HepG2 (cell line): ENCODE data around the gene LAMTOR1. TPM values are rescaled to one million over a fixed set of nuclear protein-coding genes. Genes with fewer than 3 reads are reported as not detected.
A peak's percentile ranks its signal among the peaks of the same experiment; 100 is the strongest.

Experiments used
- AGO2 ChIP-seq: fragments of 200-400 bp; formaldehyde crosslinking; optimal IDR thresholded peaks from 2 replicates; pipeline ENCODE3; 2017; ENCODE audit warnings: mild to moderate bottlenecking, low read depth, low read length, moderate library complexity
- ELF1 ChIP-seq: sonication (generic); formaldehyde crosslinking; IDR thresholded peaks from 2 replicates; pipeline ENCODE4 v1.4.0; 2020; ENCODE audit warnings: missing genetic modification reagents
- GMEB1 ChIP-seq: sonication (generic); formaldehyde crosslinking; IDR thresholded peaks from 2 replicates; pipeline ENCODE4 v1.5.1; 2020; ENCODE audit warnings: missing genetic modification reagents, mild to moderate bottlenecking, borderline replicate concordance
- HINFP ChIP-seq: sonication (generic); formaldehyde crosslinking; IDR thresholded peaks from 2 replicates; pipeline ENCODE4 v1.4.0; 2020; ENCODE audit warnings: low read depth, mild to moderate bottlenecking, missing genetic modification reagents
- IKZF1 ChIP-seq: fragments of 450-650 bp; IDR thresholded peaks from 2 replicates; pipeline ENCODE4 v1.7.1; 2016
- IRF1 ChIP-seq: sonication (generic); formaldehyde crosslinking; IDR thresholded peaks from 2 replicates; pipeline ENCODE4 v1.4.0; 2020; ENCODE audit warnings: low read depth, mild to moderate bottlenecking, missing genetic modification reagents
- JUN ChIP-seq: sonication (generic); formaldehyde crosslinking; IDR thresholded peaks from 2 replicates; pipeline ENCODE4 v1.4.0; 2020; ENCODE audit warnings: mild to moderate bottlenecking, missing genetic modification reagents
- MAF1 ChIP-seq: sonication (generic); formaldehyde crosslinking; IDR thresholded peaks from 2 replicates; pipeline ENCODE4 v1.5.0; 2020; ENCODE audit warnings: missing genetic modification reagents, borderline replicate concordance
- NFIB ChIP-seq: sonication (generic); formaldehyde crosslinking; IDR thresholded peaks from 2 replicates; pipeline ENCODE4 v1.9.0; 2021; ENCODE audit warnings: missing genetic modification reagents, mild to moderate bottlenecking, borderline replicate concordance
- NONO ChIP-seq, 2 experiments: fragments of 450-650 bp in 1 of 2; sonication (generic) in 1 of 2; formaldehyde crosslinking in 1 of 2; IDR thresholded peaks in 1 of 2; conservative IDR thresholded peaks in 1 of 2; 2 replicates each; pipeline versions ENCODE4 v1.6.1 to v1.8.0; 2017 to 2022; ENCODE audit warnings: mild to moderate bottlenecking in 1 of 2, missing genetic modification reagents in 1 of 2, moderate library complexity in 1 of 2
- PAX8 ChIP-seq: sonication (generic); formaldehyde crosslinking; IDR thresholded peaks from 2 replicates; pipeline ENCODE4 v1.8.0; 2022; ENCODE audit warnings: mild to moderate bottlenecking, missing genetic modification reagents, borderline replicate concordance
- RXRA ChIP-seq: sonication (generic); formaldehyde crosslinking; IDR thresholded peaks from 2 replicates; pipeline ENCODE4 v1.5.1; 2020; ENCODE audit warnings: missing genetic modification reagents
- SYNCRIP ChIP-seq: fragments of 200-400 bp; formaldehyde crosslinking; IDR thresholded peaks from 2 replicates; pipeline ENCODE4 v1.6.1; 2018; ENCODE audit warnings: mild to moderate bottlenecking, low read depth, low read length; ENCODE audit not compliant: insufficient read depth
- ZBTB25 ChIP-seq: IDR thresholded peaks from 2 replicates; pipeline ENCODE4 v1.6.1; 2018; ENCODE audit warnings: missing genetic modification reagents
- ZNF12 ChIP-seq: sonication (generic); formaldehyde crosslinking; IDR thresholded peaks from 2 replicates; pipeline ENCODE4 v1.5.0; 2020; ENCODE audit warnings: missing genetic modification reagents
- ZNF124 ChIP-seq: sonication (generic); formaldehyde crosslinking; IDR thresholded peaks from 2 replicates; pipeline ENCODE4 v1.4.0; 2020; ENCODE audit warnings: missing genetic modification reagents
- ZNF275 ChIP-seq: sonication (generic); formaldehyde crosslinking; IDR thresholded peaks from 2 replicates; pipeline ENCODE4 v1.8.0; 2022; ENCODE audit warnings: missing genetic modification reagents, mild to moderate bottlenecking, inconsistent platforms, borderline replicate concordance
- ZNF333 ChIP-seq: sonication (generic); formaldehyde crosslinking; IDR thresholded peaks from 2 replicates; pipeline ENCODE4 v1.4.0; 2020; ENCODE audit warnings: mild to moderate bottlenecking, missing genetic modification reagents, borderline replicate concordance
- ZNF510 ChIP-seq: sonication (generic); formaldehyde crosslinking; IDR thresholded peaks from 2 replicates; pipeline ENCODE4 v1.4.0; 2020; ENCODE audit warnings: low read depth, mild to moderate bottlenecking, missing genetic modification reagents
- ZNF546 ChIP-seq: sonication (generic); formaldehyde crosslinking; conservative IDR thresholded peaks from 2 replicates; pipeline ENCODE4 v1.8.1; 2023; ENCODE audit warnings: mild to moderate bottlenecking, missing genetic modification reagents
- ZNF672 ChIP-seq: sonication (generic); formaldehyde crosslinking; IDR thresholded peaks from 2 replicates; pipeline ENCODE4 v1.8.1; 2022; ENCODE audit warnings: missing genetic modification reagents
- ZNF747 ChIP-seq: sonication (generic); formaldehyde crosslinking; IDR thresholded peaks from 2 replicates; pipeline ENCODE4 v1.8.1; 2023; ENCODE audit warnings: missing genetic modification reagents, mild to moderate bottlenecking, borderline replicate concordance
- ZSCAN29 ChIP-seq: sonication (generic); formaldehyde crosslinking; conservative IDR thresholded peaks from 2 replicates; pipeline ENCODE4 v1.4.0; 2020; ENCODE audit warnings: mild to moderate bottlenecking, missing genetic modification reagents
- polyA plus RNA-seq, 8 experiments: library from polyadenylated mRNA; depleted of rRNA in 3 of 8; stranded (reverse) in 7 of 8; unstranded in 1 of 8; fragments of >200 nt; fragmentation: Illumina TruSeq in 4 of 8; extraction: Trizol in 4 of 8; gene quantifications; 2 replicates each; pipeline versions ENCODE4 v1.2.1 to v1.2.3, GENCODE V29; 2011 to 2016; ENCODE audit warnings: low read depth in 4 of 8, missing spikeins in 1 of 8, mixed read lengths in 1 of 8; ENCODE audit not compliant: insufficient read depth in 1 of 8
- total RNA-seq, 5 experiments: library from RNA; depleted of rRNA; stranded (reverse); fragments of >200 nt; fragmentation: Illumina TruSeq; extraction: Trizol; gene quantifications; 2 replicates each; pipeline ENCODE4 v1.2.3, GENCODE V29; 2016; ENCODE audit warnings: low read depth in 1 of 5

LAMTOR1 gene
- total and polyA plus RNA-seq, 2 of the 13 experiments (the other 11 are each of a cell fraction or from before 2014, with no cell fraction given): 60.4 to 66.0 TPM

- no peak for TF ChIP-seq MAF1 (CRISPR knock-in tag)
- TF ChIP-seq JUN: no peak
- no peak for TF ChIP-seq ZNF510 (CRISPR knock-in tag)
- TF ChIP-seq PAX8 (CRISPR knock-in tag): no peak
- TF ChIP-seq IRF1 (CRISPR knock-in tag): no peak
- TF ChIP-seq ZSCAN29 (CRISPR knock-in tag): no peak
- peak; percentile 75; the same call in 1 of the 2 replicates for TF ChIP-seq ZNF124
- TF ChIP-seq ZNF275 (CRISPR knock-in tag): no peak
- TF ChIP-seq ZNF672 (CRISPR knock-in tag): no peak
- TF ChIP-seq ZNF12 (CRISPR knock-in tag): no peak
- no peak for TF ChIP-seq ZBTB25 (CRISPR knock-in tag)
- TF ChIP-seq HINFP (CRISPR knock-in tag): no peak
- no peak for TF ChIP-seq NFIB (CRISPR knock-in tag)
- TF ChIP-seq RXRA (CRISPR knock-in tag): peak; percentile 37
- TF ChIP-seq ZNF333 (CRISPR knock-in tag): no peak
- no peak for TF ChIP-seq IKZF1
- TF ChIP-seq ZNF546 (CRISPR knock-in tag): no peak; the same call in 1 of the 2 replicates
- peak; percentile 31 for TF ChIP-seq AGO2
- no peak for TF ChIP-seq NONO (IDR thresholded peaks at IDR 0.05)
- 0 out of 2 replicates have a peak, but pooled peaks have one; percentile 18 for TF ChIP-seq NONO (CRISPR knock-in tag; conservative IDR thresholded peaks at IDR 0.05)
- TF ChIP-seq ZNF747 (CRISPR knock-in tag): peak; percentile 46; the same call in 1 of the 2 replicates
- TF ChIP-seq GMEB1 (CRISPR knock-in tag): peak; percentile 75; the same call in 1 of the 2 replicates
- TF ChIP-seq ELF1 (CRISPR knock-in tag): peak; percentile 98
- TF ChIP-seq SYNCRIP: no peak
These were observed 22.5 kb downstream of the LAMTOR1 start, which contains the start of the genes LRRC51 and NUMA1 (continued) for GRCh38 chr11:72080326-72081183.
